WTC11 (cell line): ENCODE data around the gene TP73. TPM values are rescaled to one million over a fixed set of nuclear protein-coding genes. Genes with fewer than 3 reads are reported as not detected.

Experiments used
- ATAC-seq: fragments of 200-7000 bp; cut with Tn5 transposase; 2 replicates; pipeline ENCODE4 v1.10.0; 2021; ENCODE audit warnings: mild to moderate bottlenecking, moderate library complexity
- CTCF ChIA-PET: fragments of 300-600 bp; sonication (Branson Sonifier 250); formaldehyde crosslinking; loops from one replicate; lab custom pipeline; 2021; ENCODE audit warnings: antibody characterized with exemption; lab: Charles Lee
- POLR2A ChIA-PET: fragments of 350-600 bp; sonication (Branson Sonifier 250); formaldehyde crosslinking; loops from one replicate; lab custom pipeline; 2021; ENCODE audit warnings: antibody characterized with exemption; lab: Charles Lee
- DNase-seq: peaks from one replicate; pipeline ENCODE4 v3.0.0; 2021; ENCODE audit warnings: low spot score
- H3K27ac Mint-ChIP-seq: 2 replicates; pipeline ENCODE4 v1.8.0; 2021; ENCODE audit warnings: mixed read lengths
- H3K27me3 Mint-ChIP-seq: 2 replicates; pipeline ENCODE4 v1.8.0; 2021; ENCODE audit warnings: low read depth, mild to moderate bottlenecking, moderate library complexity, mixed read lengths
- H3K36me3 Mint-ChIP-seq: 2 replicates; pipeline ENCODE4 v1.8.0; 2021; ENCODE audit warnings: mixed read lengths
- H3K4me1 Mint-ChIP-seq: 2 replicates; pipeline ENCODE4 v1.8.0; 2022; ENCODE audit warnings: mixed read lengths
- H3K4me3 Mint-ChIP-seq: 2 replicates; pipeline ENCODE4 v1.8.0; 2021; ENCODE audit warnings: mild to moderate bottlenecking, moderate library complexity, mixed read lengths
- H3K9me3 Mint-ChIP-seq: 2 replicates; pipeline ENCODE4 v1.8.0; 2021; ENCODE audit warnings: mixed read lengths
- AFF4 ChIP-seq: sonication (generic); formaldehyde crosslinking; IDR thresholded peaks from 2 replicates; pipeline ENCODE4 v1.8.1; 2023; ENCODE audit warnings: mild to moderate bottlenecking, missing genetic modification reagents, borderline replicate concordance
- ATF3 ChIP-seq: sonication (generic); formaldehyde crosslinking; conservative IDR thresholded peaks from 2 replicates; pipeline ENCODE4 v1.8.1; 2022; ENCODE audit warnings: mild to moderate bottlenecking, missing genetic modification reagents
- CREB1 ChIP-seq: sonication (generic); formaldehyde crosslinking; IDR thresholded peaks from 2 replicates; pipeline ENCODE4 v1.8.0; 2023; ENCODE audit warnings: mild to moderate bottlenecking, missing genetic modification reagents
- CTCF ChIP-seq: fragments of 200-600 bp; IDR thresholded peaks from 2 replicates; pipeline ENCODE4 v1.8.0; 2022; ENCODE audit warnings: antibody characterized with exemption
- E2F4 ChIP-seq: sonication (generic); formaldehyde crosslinking; IDR thresholded peaks from 2 replicates; pipeline ENCODE4 v1.8.1; 2022; ENCODE audit warnings: low read depth, mild to moderate bottlenecking, moderate library complexity, missing genetic modification reagents, borderline replicate concordance
- GRHL2 ChIP-seq: fragments of 250-450 bp; sonication (Bioruptor Pico); IDR thresholded peaks from 2 replicates; pipeline ENCODE4 v1.8.0; 2022; ENCODE audit warnings: mild to moderate bottlenecking, moderate library complexity; ENCODE audit not compliant: insufficient replicate concordance, severe bottlenecking
- GTF2I ChIP-seq: fragments of 250-450 bp; sonication (Bioruptor Pico); conservative IDR thresholded peaks from 2 replicates; pipeline ENCODE4 v1.4.0; 2021; ENCODE audit warnings: mild to moderate bottlenecking
- IRF1 ChIP-seq: sonication (generic); formaldehyde crosslinking; IDR thresholded peaks from 2 replicates; pipeline ENCODE4 v1.8.0; 2023; ENCODE audit warnings: missing genetic modification reagents
- JUN ChIP-seq: sonication (generic); formaldehyde crosslinking; IDR thresholded peaks from 2 replicates; pipeline ENCODE4 v1.8.0; 2023; ENCODE audit warnings: mild to moderate bottlenecking, missing genetic modification reagents
- NR3C1 ChIP-seq: sonication (generic); formaldehyde crosslinking; conservative IDR thresholded peaks from 2 replicates; pipeline ENCODE4 v1.8.1; 2023; ENCODE audit warnings: low read depth, mild to moderate bottlenecking, missing genetic modification reagents
- OVOL2 ChIP-seq: fragments of 250-450 bp; sonication (Bioruptor Pico); IDR thresholded peaks from 2 replicates; pipeline ENCODE4 v1.9.0; 2021; ENCODE audit warnings: mild to moderate bottlenecking, borderline replicate concordance
- ZMAT4 ChIP-seq: fragments of 250-450 bp; sonication (Bioruptor Pico); IDR thresholded peaks from 2 replicates; pipeline ENCODE4 v1.9.0; 2021; ENCODE audit warnings: mild to moderate bottlenecking
- ZNF396 ChIP-seq: fragments of 250-450 bp; sonication (Bioruptor Pico); IDR thresholded peaks from 2 replicates; pipeline ENCODE4 v1.8.0; 2021; ENCODE audit warnings: mild to moderate bottlenecking, moderate library complexity, borderline replicate concordance
- ZNF423 ChIP-seq: fragments of 250-450 bp; sonication (Bioruptor Pico); IDR thresholded peaks from 2 replicates; pipeline ENCODE4 v2.1.2; 2022; ENCODE audit warnings: mild to moderate bottlenecking, moderate library complexity
- ZNF512 ChIP-seq: sonication (generic); formaldehyde crosslinking; IDR thresholded peaks from 2 replicates; pipeline ENCODE4 v1.8.1; 2022; ENCODE audit warnings: missing genetic modification reagents, borderline replicate concordance
- total RNA-seq: library from RNA; stranded (reverse); gene quantifications from 3 replicates; pipeline ENCODE4 v1.2.3, GENCODE V29; 2021

The TP73 gene
- total RNA-seq, 1 experiment from 2014 or later, result 5.7 TPM

GRCh38 chr1:3730543-3731247 is 78.4 kb downstream of the TP73 start:
- CTCF ChIA-PET, result interaction anchor here (0.9 kb wide), 1 partner anchor 66 kb away, joined by 3 read pairs; no protein-coding TSS in a partner anchor
- Mint-ChIP-seq H3K4me1 (peaks cover 10% of the 10 kb centered on the region; the same call in 1 of the 2 replicates), H3K9me3 (no peaks in the 10 kb centered on the region), H3K27ac (no peak overlapping the region), H3K27me3 (no peaks in the 10 kb centered on the region), H3K36me3 (peaks cover under 1% of the 10 kb centered on the region; the same call in 1 of the 2 replicates), H3K4me3 (no peak overlapping the region)
- DNase-seq (no peak), ATAC-seq (no peak)
- POLR2A ChIA-PET, result interaction anchor here (0.9 kb wide), 1 partner anchor 10 kb away, joined by 3 read pairs; no protein-coding TSS in a partner anchor
- TF ChIP-seq GRHL2 (CRISPR knock-in tag) (no peak), IRF1 (CRISPR knock-in tag) (no peak), ZNF512 (no peak), OVOL2 (CRISPR knock-in tag) (no peak), ZMAT4 (CRISPR knock-in tag) (no peak), CTCF (no peak), E2F4 (CRISPR knock-in tag) (no peak), ATF3 (CRISPR knock-in tag) (no peak), ZNF423 (CRISPR knock-in tag) (no peak), CREB1 (CRISPR knock-in tag) (no peak), GTF2I (CRISPR knock-in tag) (no peak), AFF4 (no peak), JUN (CRISPR knock-in tag) (no peak), NR3C1 (CRISPR knock-in tag) (no peak), ZNF396 (no peak)
